ENCODE data around the gene ZMYND15.
A peak's percentile ranks its signal among the peaks of the same experiment; 100 is the strongest.

The ZMYND15 gene

DNA sequence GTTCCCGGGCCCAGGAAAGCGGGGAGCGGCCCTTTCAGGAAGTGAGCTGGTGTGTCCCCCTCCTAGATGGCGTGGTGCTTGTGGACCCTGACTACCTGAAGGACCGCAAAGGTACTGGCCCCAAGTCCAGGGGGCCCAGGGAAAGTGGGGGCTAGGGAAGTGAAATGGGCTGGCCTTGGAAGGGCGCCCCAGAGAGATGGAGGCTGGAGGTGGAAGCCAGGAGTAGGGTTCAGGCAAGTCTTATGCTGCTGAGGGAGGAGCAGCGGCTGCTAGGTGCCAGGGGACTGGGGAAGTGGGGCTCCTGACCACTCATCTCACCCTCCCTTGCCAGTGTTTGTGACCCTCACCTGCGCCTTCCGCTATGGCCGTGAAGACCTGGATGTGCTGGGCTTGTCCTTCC, 23.6 kb upstream of the ZMYND15 start:
- no peak for DNase-seq

DNA sequence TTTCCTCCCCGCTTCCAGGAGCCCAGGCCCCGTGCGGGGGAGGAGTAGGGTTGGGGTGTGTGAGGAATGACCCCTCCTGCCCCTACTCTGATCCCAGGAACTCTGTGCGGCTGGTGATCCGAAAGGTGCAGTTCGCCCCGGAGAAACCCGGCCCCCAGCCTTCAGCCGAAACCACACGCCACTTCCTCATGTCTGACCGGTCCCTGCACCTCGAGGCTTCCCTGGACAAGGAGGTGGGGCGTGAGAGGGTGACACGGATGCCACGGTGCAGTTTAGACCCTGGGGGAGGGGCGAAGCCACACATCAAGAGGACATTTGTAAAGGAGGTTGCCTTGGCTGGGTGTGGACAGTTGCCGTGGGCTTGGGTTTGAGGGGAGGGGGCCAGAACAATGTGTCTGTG, 21.8 kb upstream of the ZMYND15 start:
- no peak for DNase-seq

DNA sequence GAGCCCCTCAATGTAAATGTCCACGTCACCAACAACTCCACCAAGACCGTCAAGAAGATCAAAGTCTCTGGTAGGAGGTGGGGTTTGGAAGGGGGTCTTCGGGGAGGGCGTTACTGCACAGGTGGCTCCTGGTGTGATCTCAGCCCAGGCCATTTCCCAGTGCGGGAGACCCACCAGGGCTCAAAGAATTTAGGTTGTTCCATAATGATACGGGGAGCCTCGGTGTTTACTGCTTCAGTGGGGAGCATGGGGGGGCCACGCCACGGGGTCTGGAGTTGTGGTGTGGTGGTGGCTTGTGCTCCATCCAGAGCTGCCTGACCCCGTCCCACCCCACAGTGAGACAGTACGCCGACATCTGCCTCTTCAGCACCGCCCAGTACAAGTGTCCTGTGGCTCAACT, 21.4 kb upstream of the ZMYND15 start:
- DNase-seq: no peak

DNA sequence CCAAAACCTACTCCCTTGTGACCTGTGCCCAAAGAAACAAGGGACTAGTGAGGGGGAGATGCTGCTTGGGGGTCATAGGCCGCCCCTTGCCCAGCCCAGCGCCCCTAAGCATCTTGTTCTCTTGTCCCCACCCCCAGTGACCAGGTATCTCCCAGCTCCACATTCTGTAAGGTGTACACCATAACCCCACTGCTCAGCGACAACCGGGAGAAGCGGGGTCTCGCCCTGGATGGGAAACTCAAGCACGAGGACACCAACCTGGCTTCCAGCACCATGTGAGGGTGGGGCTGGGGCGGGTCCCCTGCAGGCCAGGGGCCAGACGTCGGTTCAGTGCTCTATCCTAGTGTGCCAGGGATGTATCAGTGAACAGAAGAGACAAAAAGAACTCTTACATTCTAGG, 20.5 kb upstream of the ZMYND15 start:
- no peak for DNase-seq

DNA sequence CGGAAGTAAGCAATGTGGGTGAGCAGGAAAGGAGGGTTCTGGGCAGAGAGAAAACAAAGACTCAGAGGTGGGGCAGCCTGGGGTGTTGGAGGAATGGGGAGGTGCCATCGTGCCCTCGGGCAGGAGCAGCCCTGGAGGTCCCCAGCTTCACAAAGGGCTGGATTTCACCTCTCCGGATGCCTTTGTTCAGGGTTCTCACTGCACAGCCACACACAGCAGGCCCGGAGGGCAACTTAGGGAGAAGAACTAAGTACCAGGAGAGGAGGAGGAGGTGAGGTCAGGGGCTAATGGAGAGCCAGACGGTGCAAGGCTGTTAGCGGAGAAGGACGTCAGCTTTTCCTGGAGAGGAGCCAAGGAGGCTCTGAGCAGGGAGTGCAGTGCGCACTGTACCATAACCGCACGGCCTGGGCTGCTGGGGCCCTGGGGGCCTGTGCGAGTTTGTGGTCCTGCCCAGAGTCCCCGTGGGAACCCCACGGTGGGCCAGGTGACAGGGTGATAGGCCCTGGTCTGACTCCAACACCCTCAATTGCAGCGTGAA, 19.9 kb upstream of the ZMYND15 start:
- no peak for DNase-seq

DNA sequence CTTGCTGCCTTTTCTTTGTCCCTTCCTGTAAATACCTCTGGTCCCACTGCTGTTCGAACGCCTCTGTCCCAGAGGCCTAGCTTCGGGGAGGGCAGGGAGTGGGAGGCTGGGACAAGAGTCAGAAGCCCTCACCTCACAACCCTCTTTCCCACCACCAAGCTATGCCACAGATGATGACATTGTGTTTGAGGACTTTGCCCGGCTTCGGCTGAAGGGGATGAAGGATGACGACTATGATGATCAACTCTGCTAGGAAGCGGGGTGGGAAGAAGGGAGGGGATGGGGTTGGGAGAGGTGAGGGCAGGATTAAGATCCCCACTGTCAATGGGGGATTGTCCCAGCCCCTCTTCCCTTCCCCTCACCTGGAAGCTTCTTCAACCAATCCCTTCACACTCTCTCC, 18.8 kb upstream of the ZMYND15 start:
- DNase-seq: no peak

DNA sequence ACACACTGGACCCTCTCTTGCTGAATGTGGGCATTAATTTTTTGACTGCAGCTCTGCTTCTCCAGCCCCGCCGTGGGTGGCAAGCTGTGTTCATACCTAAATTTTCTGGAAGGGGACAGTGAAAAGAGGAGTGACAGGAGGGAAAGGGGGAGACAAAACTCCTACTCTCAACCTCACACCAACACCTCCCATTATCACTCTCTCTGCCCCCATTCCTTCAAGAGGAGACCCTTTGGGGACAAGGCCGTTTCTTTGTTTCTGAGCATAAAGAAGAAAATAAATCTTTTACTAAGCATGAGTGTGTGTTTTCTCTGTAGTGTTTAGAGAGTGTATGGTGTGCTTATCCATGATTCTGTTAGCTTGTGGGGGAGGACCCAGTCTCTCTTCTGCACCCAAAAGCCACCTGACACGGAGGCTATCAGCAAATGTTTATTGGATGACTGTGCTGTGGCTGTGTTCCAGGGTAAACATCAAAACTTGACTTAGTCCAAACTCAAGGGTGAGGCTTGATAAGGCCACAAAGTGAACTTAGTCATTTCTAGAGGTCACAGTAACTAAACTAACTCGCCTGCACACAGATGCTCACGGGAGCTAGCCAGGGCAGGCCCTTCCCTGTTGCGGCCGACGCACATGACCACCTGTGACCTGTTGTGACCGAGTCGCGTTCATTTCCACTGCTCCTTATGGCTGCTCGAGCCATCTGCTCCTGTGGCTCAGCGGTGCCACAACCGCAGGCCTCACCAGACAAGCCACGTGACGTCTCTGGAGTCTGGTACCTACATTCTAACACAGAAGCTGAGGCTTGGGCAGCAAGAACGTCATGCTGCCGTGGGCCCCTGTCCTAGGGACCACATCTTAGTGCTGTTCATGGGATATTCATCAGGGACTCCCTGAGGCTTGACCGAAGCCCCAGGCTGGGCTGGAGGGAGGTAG, 18.2 kb upstream of the ZMYND15 start:
- peak; percentile 46 for DNase-seq

DNA sequence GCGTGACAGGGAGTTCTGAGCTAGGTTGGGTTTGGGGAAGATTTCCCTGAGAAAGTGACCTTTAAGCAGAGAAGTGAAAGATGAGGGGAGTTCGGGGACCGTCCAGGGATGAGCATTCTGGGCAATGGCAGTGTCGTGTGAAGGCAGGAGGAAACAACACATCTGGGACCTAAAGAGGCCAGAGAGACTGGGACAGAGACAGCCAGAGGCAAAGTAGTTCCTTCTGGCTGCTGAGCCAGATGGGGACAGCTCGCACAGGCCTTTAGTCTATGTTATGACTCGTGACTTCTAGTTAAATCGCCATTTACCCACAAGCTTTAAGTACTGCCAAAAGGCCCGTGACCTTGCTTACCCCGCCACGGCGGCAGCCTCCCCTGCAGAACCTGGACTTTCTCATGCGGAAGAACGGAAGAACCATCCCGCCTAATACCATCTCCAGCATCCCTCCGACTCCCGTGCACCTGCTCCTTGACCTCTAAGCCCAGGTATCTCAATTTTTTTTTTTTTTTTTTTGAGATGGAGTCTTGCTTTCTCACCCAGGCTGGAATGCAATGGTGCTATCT, 16.9 kb upstream of the ZMYND15 start:
- DNase-seq: no peak

DNA sequence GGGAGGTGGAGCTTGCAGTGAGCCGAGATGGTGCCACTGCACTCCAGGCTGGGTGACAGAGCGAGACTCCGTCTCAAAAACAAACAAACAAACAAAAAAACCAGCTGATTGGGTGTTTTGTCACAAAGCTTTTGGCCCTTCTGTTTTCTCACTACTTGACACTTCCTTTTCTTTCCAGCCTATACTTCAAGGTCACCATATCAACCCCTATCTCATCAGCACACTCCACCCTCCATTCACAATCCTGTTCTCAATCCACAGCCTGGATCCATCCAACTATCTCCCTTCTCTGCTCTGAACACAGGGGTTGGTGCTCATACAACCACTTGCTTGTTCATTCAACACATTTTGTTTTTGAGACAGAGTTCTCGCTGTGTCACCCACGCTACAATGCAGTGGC, 15.0 kb upstream of the ZMYND15 start:
- no peak for DNase-seq

DNA sequence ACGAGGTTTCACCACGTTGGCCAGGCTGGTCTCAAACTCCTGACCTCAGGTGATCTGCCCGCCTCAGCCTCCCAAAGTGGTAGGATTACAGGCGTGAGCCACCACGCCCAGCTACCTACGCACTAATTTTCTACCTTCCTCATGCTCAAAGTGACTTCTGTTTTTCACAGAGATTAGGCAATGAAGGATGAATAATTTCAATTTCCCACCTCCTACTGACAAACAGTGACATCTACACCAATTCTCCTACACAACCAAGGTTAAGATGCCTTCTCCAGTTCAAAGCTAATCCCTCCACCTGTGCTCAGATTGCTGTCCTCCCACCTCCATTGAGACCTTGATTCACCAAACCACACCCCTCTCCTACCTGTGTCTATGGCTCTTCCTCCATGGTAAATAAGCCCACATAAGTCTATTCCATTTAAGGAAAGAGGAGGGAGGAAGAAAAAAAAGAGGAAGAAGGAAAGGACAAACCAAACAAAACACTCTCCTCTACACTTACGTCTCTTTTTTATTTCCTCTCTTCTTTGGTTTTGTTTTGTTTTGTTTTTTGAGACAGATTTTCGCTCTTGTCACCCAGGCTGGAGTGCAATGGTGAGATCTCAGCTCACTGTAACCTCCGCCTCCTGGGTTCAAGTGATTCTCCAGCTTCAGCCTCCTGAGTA, 13.9 kb upstream of the ZMYND15 start:
- DNase-seq: no peak

DNA sequence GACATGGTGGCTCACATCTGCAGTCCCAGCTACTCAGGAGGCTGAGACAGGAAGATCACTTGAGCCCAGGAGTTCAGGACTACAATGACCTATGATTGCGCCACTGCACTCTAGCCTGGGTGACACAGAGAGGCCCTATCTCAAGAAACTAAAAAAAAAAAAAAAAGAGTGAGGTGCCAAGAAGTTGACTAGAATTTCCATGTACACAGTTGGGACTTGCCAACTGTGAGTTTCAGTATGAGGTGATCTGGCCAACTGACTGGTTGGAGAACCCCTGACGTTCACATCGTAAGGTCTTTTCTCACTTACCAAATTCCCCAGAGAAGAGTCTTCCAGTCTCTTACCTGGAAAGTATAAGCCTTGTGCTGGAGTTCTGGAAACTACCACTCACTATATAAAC, 11.5 kb upstream of the ZMYND15 start:
- DNase-seq: no peak

DNA sequence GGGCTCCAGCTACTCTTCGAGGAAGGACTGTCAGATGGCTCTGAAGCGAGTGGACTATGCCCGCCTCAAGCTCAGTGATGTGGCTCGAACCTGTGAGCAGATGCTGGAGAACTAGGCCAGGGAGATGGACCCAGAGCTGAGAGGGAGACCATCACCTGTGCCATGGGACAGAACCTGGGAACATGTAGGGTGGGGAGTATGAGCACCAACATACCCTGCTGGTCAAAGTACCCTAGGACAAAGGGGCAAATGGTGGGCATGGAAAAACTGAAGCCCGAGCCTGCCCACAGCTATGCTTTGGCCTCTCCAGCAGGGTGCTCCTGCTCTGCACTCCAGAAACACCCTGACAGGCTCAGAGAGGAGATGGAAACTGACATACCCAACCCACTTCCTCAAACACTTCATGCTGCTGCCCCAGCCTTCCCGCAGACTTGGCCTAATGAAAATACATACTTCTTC, 6.5 kb upstream of the ZMYND15 start:
- no peak for DNase-seq

DNA sequence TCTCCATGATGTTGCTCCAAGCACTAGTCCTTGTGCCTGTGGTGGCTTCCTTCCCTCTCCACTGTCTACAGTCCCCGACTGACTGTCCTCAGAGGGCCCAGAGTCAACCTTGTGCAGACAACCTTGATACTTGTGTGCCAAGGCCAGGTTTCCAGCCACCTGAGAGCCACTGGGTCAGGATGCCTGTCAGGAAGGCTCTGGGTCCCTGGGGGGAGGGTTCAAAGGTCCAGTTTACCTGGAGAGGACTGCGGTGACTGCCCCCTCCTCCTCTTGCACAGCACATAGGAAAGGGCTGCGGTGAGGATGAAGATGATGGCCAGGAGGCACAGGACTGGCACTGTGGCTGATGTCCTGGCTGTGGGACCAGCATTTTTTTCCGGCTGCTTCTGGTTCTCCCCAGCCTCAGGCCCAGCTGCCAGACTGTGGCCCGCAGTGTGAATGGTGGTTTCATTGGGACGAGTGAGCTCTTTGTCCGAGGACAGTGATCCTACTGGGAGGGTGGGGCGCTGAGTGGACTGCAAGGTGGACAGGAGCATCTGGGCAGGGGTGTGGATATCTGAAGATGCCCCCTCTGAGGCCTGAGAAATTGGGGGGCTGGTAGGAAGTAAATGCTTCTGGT, 4.7 kb upstream of the ZMYND15 start:
- DNase-seq: no peak

DNA sequence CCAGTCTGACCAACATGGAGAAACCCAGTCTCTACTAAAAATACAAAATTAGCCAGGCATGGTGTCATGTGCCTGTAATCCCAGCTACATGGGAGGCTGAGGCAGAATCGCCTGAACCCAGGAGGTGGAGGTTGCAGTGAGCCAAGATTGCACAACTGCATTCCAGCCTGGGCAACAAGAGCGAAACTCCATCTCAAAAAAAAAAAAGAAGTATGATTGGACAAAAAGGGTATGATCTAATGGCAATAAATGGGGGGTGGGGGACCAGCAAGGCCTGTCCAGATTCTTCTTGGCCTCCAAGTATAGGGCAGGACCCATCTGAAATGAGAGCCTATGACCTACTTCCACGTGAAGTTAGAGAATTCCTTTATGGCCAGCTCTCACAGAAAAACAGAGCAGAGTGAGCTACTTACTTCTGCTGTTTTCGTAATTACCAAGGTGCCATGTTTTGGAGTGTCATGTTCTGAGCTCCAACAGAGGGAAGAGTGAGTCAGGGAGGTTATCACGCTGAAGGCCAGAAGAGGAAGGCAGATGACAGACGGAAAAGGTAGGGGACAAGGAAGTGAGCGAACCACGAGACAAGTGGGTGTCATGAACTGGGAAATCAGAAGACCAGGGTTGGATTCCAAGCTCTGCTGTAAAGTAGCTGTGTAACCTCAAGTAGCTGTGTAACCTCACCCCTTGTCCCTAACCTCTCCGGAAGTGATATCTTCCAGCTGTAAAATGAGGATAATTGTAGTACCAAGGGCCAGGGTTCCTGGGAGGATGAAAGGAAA, 3.6 kb upstream of the ZMYND15 start:
- no peak for DNase-seq

DNA sequence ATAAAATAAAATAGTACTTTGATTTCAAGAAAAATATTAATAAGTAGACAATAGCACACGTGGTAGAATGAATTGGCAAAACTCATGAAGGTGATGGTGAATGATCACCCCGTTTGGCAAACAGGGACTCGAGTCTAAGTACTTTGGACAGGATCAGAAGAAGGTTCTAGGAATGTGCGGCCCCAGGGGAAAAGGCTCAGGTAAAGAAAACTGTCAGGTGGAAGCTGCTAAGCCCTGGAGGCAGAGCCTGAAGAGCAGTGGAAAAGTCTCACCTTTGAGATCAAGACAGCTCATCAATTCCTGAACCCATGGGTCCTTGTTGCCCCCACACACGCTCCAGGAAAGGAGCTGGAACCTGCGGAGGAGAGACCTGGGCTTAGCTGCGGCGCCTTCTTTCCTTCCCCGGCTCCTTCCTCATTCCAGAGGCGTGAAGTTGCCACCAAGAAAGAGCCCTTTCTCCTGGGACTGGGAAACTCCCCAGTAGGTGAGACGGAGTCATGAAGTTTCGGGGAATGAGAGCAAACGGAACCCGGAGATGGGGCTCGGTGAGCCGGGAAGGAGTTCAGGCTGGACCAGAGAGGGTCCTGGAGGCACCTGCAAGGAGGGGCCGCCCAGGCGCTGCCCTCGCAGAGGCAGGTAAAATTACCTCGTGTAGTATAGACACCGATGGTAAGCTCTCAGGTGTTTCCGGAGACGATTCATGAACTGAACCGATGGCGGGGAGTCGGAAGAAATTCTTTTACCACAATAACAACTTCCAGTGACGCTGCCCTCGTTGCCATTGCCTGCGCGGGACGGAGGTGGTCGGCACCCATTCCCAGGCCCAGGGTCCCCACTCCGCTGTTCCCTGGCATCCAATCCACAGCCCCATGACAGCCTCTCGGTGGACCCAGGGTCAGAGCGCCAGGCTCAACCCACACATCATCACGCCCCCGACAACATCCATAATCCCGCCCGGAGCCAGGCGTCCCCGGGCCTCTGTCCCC, 1.2 kb upstream of the ZMYND15 start:
- no peak for DNase-seq

DNA sequence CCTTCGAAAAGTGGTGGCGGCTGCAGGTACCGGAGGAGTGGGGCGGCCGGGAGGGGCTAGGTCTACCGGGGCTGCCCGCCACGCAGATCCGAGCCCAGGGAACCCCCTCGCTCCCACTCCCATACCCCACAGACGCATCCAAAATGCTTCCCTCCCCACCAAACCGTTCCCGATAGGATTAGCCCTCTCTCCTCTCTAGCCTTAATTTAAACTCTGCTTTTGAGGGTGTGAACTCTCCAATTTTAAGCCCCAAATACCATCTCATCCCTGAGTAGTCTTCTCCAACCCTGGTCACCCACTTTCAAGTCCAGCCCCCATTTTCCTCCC, 355 bp downstream of the ZMYND15 start:
- DNase-seq: no peak

DNA sequence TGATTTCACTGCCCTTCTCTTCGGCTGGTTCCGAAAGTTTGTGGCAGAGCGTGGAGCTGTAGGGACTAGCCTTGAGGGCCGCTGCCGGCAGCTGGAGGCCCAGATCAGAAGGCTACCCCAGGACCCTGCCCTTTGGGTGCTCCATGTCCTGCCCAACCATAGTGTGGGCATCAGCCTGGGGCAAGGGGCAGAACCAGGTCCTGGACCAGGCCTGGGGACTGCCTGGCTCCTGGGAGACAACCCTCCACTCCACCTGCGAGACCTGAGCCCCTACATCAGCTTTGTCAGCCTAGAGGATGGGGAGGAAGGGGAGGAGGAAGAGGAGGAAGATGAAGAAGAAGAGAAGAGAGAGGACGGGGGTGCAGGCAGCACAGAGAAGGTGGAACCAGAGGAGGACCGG, 951 bp downstream of the ZMYND15 start:
- DNase-seq: no peak

DNA sequence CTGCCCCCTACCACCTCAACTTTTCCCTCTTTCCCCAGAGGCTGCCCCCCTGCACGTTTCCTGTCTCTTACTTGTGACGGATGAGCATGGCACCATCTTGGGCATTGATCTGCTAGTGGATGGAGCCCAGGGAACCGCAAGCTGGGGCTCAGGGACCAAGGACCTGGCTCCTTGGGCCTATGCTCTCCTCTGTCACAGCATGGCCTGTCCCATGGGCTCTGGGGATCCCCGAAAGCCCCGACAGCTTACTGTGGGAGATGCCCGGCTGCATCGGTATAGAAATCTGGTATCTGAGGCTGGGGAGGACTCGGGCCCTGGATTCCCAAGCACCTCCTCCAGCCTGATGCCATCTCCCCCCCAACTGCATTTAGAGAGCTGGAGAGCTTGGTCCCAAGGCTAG, 1.9 kb downstream of the ZMYND15 start:
- DNase-seq: no peak

DNA sequence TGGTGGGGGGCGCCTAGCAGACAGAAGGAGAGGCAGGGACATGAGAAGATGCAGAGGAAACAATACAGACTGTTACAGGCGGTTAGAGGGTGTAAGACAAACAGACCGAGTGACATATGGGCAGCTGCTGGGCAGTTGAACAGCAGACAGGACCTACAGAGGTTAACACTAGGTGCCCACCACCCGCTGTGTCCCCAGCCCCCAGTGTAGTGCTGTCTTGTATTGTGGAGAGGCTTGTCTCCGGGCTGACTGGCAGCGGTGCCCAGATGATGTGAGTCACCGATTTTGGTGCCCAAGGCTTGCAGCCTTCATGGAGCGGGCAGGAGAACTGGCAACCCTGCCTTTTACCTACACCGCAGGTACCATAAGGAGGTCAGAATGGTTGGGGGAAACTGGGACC, 2.5 kb downstream of the ZMYND15 start:
- DNase-seq: no peak

DNA sequence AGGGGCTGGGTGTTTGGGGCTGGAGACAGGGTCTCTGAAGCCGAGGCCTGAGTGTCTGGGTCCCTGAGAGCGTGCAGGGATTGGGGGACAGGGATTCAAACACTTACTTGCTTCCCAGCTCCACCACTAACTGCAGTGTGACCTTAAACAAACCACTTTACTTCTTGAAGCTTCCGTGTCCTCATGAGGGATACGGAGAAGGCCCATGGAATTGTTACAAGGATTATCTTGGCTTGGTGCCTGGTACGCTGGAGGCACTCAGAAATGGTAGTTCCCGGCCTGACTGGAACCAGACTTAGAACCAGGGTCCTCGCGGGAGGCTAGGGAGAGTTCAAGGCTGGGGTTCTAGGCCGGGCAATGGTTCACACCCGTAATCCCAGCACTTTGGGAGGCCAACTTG, 3.0 kb downstream of the ZMYND15 start:
- no peak for DNase-seq

DNA sequence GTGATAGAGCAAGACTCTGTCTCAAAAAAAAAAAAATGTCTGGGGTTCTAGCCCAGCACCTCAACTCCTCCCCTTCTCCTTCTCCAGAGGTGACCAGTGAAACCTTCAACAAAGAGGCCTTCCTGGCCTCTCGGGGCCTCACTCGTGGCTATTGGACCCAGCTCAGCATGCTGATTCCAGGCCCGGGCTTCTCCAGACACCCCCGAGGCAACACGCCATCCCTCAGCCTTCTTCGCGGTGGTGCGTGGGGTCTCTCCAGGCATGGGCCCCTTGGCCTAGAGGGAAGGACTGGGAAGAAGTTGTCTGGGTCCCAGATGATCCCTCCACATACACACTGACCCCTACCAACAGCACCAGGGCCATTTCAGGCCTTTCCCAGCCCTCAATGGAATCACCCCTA, 3.6 kb downstream of the ZMYND15 start:
- DNase-seq: no peak
